DMS114 treated with DMSO at 0.1 percent for 48 hours (cell line): ENCODE data around the gene SLC38A3.

Source experiments
- DNase-seq: peaks from one replicate; lab custom pipeline; 2025; ENCODE audit not compliant: unreplicated experiment; lab: John Stamatoyannopoulos, UW

SLC38A3 gene

DNA sequence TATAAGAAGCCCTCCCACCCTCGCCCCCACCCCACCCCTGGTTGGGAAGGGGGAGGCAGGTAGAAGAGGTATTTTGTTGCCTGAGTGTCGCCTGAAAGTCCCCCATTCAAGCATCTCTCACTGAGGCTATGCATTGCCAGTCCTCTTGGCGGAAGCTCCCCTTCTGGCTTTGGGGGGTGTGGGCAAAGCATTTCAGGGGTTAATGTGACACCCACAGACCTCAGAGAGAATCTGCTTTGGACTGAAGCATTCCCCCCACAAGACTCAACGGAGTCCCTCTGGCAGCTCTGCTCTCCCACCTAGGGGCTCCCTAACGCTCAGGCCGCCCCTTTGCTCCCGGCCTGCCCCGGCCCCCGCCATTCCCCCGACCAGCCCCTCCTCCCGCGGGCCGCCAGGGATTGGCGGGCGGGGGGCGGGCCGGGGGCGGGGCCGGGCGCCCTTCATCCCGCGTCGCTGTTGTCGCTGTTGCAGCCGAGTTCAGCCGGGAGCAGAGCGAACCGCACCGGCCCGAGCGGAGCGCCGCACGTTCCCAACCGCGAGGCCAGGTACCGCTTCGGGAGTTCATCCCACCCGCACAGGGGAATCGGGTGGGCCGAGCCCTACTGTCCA, at the start of gene SLC38A3:
Gene SLC38A3 (plus strand): TSS at position 468 of the 609 bp plus-strand sequence. CDS start 8,929 bp downstream, outside the sequence.
- DNase-seq: no peak

GRCh38 chr3:50155491-50155878, 49.6 kb upstream of the SLC38A3 start:
- DNase-seq: no peak

DNA sequence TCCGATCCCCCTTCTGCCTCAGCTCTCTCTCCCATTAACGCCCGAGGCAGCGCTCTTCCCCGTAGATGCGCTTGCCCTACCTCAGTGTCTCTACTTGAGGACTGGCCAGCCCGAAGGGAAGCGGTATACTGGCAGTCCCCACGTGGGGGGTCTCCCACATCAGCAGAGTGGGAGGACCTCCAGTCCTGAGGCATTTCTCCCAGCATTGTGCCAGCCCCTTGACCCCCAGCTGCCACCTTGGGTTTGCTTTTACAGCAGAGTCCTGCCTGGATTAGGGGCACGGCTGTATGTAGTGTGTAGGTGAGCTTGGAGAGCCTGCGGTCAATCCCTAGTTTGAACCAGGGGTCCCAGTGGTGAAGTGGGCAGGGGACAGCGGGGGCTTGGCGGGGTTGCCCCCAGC, 49.2 kb upstream of the SLC38A3 start:
- DNase-seq: no peak

DNA sequence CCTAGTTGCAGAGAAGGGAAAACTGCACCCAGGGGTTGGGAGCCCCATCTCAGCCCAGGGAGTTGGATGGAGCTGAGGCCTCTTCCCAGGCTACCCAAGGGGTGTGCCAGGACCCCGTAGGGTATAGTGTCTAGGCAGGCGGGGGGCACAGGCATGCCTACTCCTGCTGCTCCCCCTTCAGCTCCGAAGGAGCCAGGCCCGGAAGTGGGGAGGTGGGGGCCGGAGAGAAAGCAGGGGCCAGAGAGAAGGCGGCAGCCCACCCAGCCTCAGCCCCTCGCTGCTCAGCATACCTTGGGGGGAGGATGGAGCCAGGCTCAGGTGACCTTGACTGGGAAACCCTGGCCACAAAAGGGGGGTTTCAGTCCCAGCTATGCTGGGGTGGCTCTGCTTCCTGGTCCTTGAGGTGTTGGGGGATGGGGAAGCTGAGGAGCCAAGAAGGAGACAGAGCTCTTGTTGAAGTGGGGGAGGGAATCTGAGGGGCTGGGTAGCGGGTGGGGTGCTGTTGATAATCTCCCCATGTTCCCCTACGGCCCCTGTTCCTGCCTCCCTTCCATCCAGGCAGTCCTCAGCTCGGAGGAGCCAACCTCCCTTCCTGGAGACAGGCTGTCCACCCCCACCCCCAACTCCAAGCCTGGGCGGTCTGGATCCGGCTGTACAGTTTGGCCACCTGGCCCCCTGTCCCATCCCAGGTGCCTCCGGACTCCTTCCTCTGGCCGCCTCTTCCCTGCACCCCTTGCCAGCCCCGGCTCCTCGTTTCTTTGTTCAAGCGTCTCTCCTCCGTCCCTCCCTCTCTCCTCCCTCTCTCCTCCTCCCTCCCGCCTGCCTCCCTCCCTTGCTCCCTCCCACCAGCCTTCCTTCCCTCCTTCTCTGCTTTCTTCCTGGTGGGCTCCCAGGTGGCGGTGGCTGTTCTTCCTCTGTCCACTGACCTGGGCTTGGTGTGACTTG, 48.2 kb upstream of the SLC38A3 start:
- DNase-seq: no peak

GRCh38 chr3:50157827-50158529, 47.1 kb upstream of the SLC38A3 start:
- DNase-seq: no peak

DNA sequence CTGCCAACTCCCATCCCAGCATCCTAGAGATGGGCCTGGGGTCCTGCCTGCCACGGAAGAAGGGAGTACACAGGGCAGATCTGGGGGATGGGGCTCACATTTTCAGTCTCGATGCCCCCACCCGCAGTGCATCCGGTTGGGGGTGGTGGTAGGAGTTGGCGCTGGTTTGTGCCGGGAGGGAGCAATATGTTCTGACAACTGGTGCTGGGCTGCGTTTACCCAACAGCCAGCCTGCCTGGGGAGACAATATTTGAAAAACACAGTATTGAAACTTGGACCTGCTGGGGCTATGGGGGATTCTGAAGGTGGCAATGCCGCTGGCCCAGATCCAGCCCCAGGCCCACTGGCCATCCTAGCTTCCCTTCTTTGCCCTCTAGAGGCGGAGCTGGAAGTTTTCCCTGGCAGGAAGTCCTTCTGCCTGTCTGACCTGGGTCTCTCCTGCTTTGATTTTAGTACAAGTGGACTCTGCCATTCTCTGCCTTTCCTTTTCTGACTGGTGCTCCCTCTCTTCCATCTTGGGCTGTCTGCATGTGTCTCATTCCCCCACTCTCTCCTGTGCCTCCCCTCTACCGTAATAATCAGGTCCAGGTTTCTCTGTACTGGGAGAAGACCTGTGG, 46.4 kb upstream of the SLC38A3 start:
- DNase-seq: no peak

GRCh38 chr3:50160561-50160983, 44.5 kb upstream of the SLC38A3 start:
- DNase-seq: no peak

DNA sequence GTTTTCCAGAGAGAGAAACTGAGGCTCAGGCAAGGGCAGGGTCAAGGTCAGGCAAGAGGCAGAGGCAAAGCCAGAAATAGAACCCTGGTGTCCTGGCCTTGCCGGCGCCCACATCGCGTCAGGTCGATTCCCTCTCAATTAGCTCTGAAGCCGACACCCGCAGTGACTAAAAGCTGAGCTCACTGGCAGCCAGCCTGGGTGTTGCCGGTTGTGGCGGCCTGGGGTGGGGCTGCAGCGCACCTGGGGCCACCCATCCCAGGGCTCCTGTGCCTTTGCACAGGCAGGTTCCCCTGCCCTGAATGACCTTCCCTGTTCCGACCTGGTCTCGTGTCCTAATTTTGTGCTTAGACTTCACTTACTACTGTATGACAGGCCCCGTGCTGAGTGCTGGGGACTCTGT, 43.8 kb upstream of the SLC38A3 start:
- DNase-seq: no peak

GRCh38 chr3:50162034-50162883, 42.8 kb upstream of the SLC38A3 start:
- no peak for DNase-seq

- no peak for DNase-seq
Observed at GRCh38 chr3:50163572-50164455, 41.3 kb upstream of the SLC38A3 start.

- DNase-seq: no peak
Observed at GRCh38 chr3:50164481-50164880, 40.6 kb upstream of the SLC38A3 start.

DNA sequence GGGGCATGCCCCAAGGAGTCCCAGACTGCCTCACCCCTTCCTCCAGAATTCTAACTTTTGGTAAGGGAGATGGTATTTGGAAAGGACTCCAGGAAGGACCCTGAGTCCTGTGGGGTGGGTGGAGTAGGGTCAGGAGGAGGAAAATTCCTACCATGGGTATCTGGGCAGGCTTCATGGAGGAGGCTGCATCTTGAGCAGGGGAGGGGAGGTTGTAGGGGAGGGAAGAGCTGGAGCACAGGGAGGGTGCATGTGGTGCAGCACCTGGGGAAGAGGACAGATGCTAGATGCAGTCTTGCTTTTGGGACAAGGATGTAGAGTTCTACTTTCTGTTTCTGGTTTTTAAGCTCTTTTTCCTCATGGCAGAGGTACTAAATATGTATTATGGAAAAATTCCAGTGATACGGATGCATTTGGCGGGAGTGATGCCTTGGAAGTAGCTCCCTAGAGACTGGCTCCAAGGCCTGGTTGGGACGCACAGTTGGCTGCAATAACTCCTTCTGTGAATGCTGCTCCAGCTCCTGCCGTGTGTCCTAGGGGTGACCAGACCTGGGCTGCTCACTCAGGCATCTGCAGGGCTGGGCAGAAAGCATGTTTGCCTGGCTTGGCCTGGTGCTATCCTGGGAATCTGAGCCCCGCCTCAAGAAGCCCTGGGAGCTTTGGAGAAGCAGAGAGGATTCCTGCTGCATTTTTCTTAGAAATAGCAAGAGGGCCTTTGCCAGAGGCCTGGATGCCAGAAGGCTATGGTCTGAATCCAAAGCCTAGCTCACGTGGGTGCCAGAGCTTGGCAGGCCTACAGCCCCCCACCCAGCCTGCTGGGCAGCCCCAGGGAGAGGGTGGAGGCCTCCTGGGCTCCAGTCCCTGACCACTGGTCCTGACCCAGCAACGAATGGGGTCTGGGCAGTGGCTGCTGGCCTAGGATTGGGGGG, 39.8 kb upstream of the SLC38A3 start:
- DNase-seq: no peak

DNA sequence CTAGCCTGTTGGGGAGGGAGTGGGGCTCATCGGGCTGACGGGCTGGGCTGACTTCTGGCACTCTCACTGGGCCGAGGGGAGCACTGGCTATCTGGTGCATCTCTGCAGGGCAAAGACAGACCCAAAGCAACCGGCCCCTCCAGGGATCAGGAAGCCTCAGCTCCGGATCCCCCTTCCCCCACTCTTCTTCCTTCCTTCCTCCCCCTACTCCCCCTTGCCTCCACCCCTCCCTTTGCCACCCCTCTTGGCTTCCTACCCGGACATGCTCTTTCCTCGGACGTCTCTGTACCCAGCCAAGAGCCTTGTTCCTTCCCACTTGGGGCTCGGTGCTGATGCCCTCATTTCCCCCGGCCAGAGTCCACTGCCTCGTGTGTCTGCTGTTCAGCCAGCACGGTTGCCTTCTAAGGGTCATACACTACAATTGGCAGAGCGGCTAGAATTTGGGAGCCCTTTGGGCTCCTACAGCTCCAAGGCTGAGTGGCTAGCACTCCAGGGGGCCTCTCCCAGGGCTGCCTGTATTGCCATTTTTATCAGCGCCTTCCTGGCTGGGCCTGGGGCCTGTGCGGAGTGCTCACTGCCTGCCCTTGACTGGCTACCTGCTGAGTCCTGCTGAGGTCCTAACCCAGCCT, 39.0 kb upstream of the SLC38A3 start:
- DNase-seq: no peak

- no peak for DNase-seq
Observed at GRCh38 chr3:50166620-50167019, 38.5 kb upstream of the SLC38A3 start.

DNA sequence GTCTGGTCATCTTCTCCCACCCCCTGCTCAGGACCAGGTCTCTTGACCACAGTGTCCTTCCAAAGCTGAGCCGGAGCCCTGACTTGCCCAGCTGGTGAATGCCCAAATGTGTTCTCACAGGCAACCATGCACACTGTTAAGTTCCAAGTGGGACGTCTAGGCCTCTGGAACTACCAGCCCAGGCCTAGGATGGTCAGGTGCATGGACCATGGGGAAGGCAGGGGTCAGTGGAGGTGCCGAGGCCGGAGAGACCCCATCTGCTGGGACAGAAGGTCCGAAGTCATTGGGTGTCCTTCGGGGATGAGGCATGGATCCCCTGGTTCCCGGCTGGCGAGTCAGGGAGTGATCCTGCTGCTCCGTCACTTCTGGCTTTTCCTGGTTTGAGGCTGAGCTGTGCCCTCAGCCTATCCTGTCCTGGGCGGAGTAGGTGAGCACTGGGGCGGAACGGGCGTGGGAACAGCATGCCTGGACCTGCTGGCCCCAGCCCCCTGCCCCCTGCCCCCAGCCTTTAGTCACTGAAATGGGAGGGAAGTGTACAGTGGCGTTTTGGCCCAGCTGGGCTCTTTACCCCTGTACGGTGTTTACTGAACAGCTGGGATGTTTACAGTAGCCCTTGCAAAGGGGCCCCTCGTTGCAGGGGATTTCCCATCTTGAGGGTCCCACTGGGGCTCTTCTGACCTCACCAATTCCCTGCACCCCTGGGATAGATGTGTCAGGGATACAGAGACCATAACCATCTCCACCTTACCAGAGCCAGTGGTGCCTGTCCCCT, 37.8 kb upstream of the SLC38A3 start:
- no peak for DNase-seq

DNA sequence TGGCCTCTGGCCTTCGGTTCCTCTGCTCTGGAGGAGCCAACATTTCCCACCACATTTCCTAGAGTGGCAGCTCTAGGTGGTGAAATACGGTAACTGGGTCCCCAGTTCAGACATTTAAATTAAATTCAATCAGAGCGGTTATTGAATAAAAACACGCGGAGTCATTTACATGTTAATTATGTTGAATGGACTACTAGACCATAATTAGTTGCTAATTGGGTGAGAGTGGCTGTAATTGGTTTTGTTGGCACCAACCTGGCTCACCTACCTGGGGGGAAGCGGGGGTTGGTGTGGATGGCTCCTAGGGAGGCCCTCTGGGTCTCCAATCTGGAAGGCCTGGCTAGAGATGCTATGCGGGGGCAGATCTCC, 37.2 kb upstream of the SLC38A3 start:
- DNase-seq: no peak

- DNase-seq: no peak
Observed at GRCh38 chr3:50168388-50168787, 36.7 kb upstream of the SLC38A3 start.
